Cardiac muscle cell (in vitro differentiated cells and primary cell): ENCODE data around the gene PIRT. TPM values are rescaled to one million over a fixed set of nuclear protein-coding genes. Genes with fewer than 3 reads are reported as not detected.

Experiments used
- DNase-seq, 2 donors: peaks; one replicate each; pipeline versions ENCODE4 v3.0.0 to v3.0.0-alpha.2; 2010 to 2017; ENCODE audit warnings: low read depth in 1 of 2, low spot score in 1 of 2
- H3K27ac ChIP-seq: fragments of 200-600 bp; sonication (generic); 2 replicates; pipeline ENCODE4 v1.5.1; 2016
- H3K27me3 ChIP-seq: fragments of 200-600 bp; sonication (generic); 2 replicates; pipeline ENCODE4 v1.6.0; 2016; ENCODE audit warnings: control low read depth
- H3K36me3 ChIP-seq: fragments of 200-600 bp; sonication (generic); 2 replicates; pipeline ENCODE4 v1.5.1; 2016; ENCODE audit warnings: control low read depth
- H3K4me1 ChIP-seq: fragments of 200-600 bp; sonication (generic); 2 replicates; pipeline ENCODE4 v1.8.1; 2017; ENCODE audit warnings: low read depth, mild to moderate bottlenecking, mixed run types
- H3K4me3 ChIP-seq: fragments of 200-600 bp; sonication (generic); 2 replicates; pipeline ENCODE4 v1.5.1; 2016; ENCODE audit warnings: mild to moderate bottlenecking
- H3K9me3 ChIP-seq: fragments of 200-600 bp; sonication (generic); 2 replicates; pipeline ENCODE4 v1.5.1; 2017; ENCODE audit warnings: low read depth, mild to moderate bottlenecking, control low read depth
- CTCF ChIP-seq: IDR thresholded peaks from 2 replicates; pipeline ENCODE4 v1.5.1; 2012; ENCODE audit warnings: low read depth, mild to moderate bottlenecking, low read length
- polyA plus RNA-seq: library from polyadenylated mRNA; unstranded; fragments of >200 nt; fragmentation: Nextera tagmentation; extraction: Ambion mirVana; gene quantifications from 2 replicates; pipeline ENCODE4 v1.2.1, GENCODE V29; 2016
- total RNA-seq: library from RNA; depleted of rRNA; stranded (reverse); fragments of >200 nt; gene quantifications from 2 replicates; pipeline ENCODE4 v1.2.3, GENCODE V29; 2016

PIRT gene
- total and polyA plus RNA-seq, 2 experiments from 2014 or later = not detected

DNA sequence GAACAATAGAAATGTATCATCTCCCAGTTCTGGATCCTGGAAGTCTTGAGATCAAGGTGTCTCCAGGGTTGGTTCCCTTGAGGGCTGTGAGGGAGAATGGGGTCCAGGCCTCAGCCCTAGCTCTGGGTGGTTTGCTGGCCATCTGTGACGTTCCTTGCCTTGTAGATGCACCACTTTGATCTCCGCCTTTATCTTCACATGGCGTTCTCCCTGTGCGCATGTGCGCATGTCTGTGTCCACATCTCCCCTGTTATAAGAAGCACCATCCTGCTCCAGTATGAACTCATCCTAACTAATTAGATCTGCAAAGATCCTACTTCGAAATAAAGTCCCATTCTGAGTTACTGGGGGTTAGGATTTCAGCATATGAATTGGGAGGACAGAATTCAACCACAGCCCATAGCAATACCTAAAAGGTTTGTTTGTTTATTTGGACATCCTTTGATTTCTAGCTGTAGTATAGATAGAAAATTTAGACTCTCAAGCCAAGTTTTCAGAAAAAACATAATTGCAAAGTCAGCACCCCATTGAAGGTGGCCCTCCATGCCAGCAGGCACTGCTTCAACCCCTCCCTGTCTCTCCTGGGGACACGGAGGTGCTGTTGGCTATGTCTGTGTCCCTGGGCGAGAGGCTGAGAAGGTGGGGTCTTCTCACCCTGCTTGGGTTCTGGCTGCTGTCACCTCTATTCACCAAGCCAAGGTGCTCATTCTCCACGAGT lies 31.2 kb downstream of the PIRT start:
- Histone ChIP-seq H3K27me3 (no peaks in the 10 kb centered on the region), H3K4me1 (no peaks in the 10 kb centered on the region), H3K4me3 (no peak overlapping the region), H3K27ac (no peak overlapping the region), H3K9me3 (no peaks in the 10 kb centered on the region), H3K36me3 (no peaks in the 10 kb centered on the region)
- no peak for TF ChIP-seq CTCF
- no peak for DNase-seq

DNA sequence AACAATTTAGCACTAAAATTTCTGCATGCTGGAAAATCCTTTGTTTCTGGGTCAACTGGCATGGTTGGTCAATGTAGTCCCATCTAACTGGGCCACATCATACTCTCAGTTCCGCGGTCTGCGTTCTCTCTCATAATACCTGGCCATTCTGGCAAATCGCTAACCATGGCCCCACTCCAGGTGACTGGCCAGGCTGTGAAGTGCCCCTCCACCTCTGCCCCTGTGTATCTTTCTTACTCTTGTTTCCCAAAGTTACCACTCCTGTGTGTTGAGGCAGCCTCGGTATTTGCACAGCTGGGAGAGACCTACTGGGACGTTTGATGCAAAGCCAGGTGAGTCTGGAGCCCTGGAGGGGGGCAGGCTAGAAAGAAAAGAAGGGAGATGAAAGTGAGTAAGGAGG lies 32.0 kb downstream of the PIRT start:
- H3K27me3 ChIP-seq = no peaks in the 10 kb centered on the region
- no peaks in the 10 kb centered on the region for H3K4me1 ChIP-seq
- no peaks in the 10 kb centered on the region for H3K36me3 ChIP-seq
- TF ChIP-seq CTCF = no peak
- H3K4me3 ChIP-seq = no peak overlapping the region
- H3K9me3 ChIP-seq = no peaks in the 10 kb centered on the region
- DNase-seq = no peak
- H3K27ac ChIP-seq = no peak overlapping the region

- no peak for TF ChIP-seq CTCF
- Histone ChIP-seq H3K27me3 (no peaks in the 10 kb centered on the region), H3K4me1 (no peaks in the 10 kb centered on the region), H3K9me3 (no peaks in the 10 kb centered on the region), H3K36me3 (no peaks in the 10 kb centered on the region), H3K27ac (no peak overlapping the region), H3K4me3 (no peak overlapping the region)
- DNase-seq = no peak
These were observed 33.3 kb downstream of the PIRT start for GRCh38 chr17:10804546-10804945.

DNA sequence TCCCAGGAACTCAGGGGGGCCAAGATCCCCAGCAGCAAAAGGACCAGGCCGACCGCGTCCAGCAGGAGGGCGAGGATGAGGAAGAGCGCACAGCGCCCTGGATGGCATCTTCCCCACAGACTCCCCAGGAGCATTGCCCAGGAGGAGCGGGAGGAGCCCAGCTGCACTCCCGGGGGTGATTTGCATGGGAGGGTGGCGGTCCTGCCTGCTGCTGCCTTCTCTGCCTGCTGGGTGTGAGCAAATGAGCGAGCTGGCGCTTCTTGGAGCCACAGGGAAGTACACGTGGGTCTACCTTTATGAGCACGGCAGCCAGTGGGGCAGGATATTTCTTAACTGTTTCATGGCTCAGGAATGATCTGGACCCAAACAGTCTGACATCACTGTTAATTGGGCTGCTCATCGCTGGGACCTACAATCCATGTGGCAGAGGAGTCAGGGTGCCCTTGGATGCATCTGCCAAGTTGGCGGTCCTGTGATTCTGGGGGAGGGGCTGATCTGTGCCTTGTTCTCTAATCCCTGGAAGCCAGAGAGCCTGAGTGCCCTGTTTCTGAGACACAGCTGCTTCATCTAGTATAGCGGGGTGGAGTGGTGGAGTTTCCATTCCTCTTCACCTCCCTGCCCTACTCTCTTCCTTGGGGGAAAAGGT lies 33.9 kb downstream of the PIRT start, which contains the start of gene TMEM238L:
TMEM238L (minus strand) TSS at position 270 of the 646 bp plus-strand sequence; CDS start at position 134, 136 bp downstream.
- TF ChIP-seq CTCF = no peak
- no peak within 1 kb of the TSS for H3K27ac ChIP-seq
- H3K4me3 ChIP-seq = no peak within 1 kb of the TSS
- H3K36me3 ChIP-seq = no peaks in the 10 kb centered on the region
- no peaks in the 10 kb centered on the region for H3K9me3 ChIP-seq
- no peaks in the 10 kb centered on the region for H3K27me3 ChIP-seq
- no peak for DNase-seq
- H3K4me1 ChIP-seq = no peaks in the 10 kb centered on the region

- no peak overlapping the region for H3K4me3 ChIP-seq
- H3K36me3 ChIP-seq = no peaks in the 10 kb centered on the region
- H3K27me3 ChIP-seq = no peaks in the 10 kb centered on the region
- no peaks in the 10 kb centered on the region for H3K9me3 ChIP-seq
- no peak overlapping the region for H3K27ac ChIP-seq
- TF ChIP-seq CTCF = no peak
- no peaks in the 10 kb centered on the region for H3K4me1 ChIP-seq
- DNase-seq = no peak
These were observed 34.5 kb downstream of the PIRT start for GRCh38 chr17:10803350-10803749.
